IMR-90 (cell line): ENCODE results near the gene TMEM245.

Experiments used
- CEBPB ChIP-seq: IDR thresholded peaks from 2 replicates; pipeline ENCODE4 v1.6.1; 2012; ENCODE audit warnings: low read depth, low read length, improper control_type of control experiment
- POLR2A ChIP-seq: IDR thresholded peaks from 2 replicates; pipeline ENCODE4 v1.6.1; 2012; ENCODE audit warnings: mild to moderate bottlenecking, low read depth, low read length
- RAD21 ChIP-seq: IDR thresholded peaks from 2 replicates; pipeline ENCODE4 v1.6.1; 2012; ENCODE audit warnings: low read length, improper control_type of control experiment
- RCOR1 ChIP-seq: IDR thresholded peaks from 2 replicates; pipeline ENCODE4 v1.6.1; 2012; ENCODE audit warnings: mild to moderate bottlenecking, low read length, improper control_type of control experiment; ENCODE audit not compliant: insufficient replicate concordance
- RFX5 ChIP-seq: IDR thresholded peaks from 2 replicates; pipeline ENCODE4 v1.8.0; 2012; ENCODE audit warnings: low read depth, mild to moderate bottlenecking, low read length, moderate library complexity
- SMC3 ChIP-seq: fragments of 150-350 bp; IDR thresholded peaks from 2 replicates; pipeline ENCODE4 v1.6.1; 2016; ENCODE audit warnings: low read depth, mild to moderate bottlenecking, antibody characterized with exemption, low read length, moderate library complexity
- TF ChIP-seq, protein P1 (sequence below): conservative IDR thresholded peaks from 2 replicates; pipeline ENCODE4 v1.5.1; 2012; ENCODE audit warnings: mild to moderate bottlenecking, low read depth, low read length, improper control_type of control experiment
- TF ChIP-seq, protein P2 (sequence below): fragments of 150-350 bp; IDR thresholded peaks from 2 replicates; pipeline ENCODE4 v1.6.1; 2017; ENCODE audit warnings: mild to moderate bottlenecking, antibody characterized with exemption, low read length, low read depth

DNA sequence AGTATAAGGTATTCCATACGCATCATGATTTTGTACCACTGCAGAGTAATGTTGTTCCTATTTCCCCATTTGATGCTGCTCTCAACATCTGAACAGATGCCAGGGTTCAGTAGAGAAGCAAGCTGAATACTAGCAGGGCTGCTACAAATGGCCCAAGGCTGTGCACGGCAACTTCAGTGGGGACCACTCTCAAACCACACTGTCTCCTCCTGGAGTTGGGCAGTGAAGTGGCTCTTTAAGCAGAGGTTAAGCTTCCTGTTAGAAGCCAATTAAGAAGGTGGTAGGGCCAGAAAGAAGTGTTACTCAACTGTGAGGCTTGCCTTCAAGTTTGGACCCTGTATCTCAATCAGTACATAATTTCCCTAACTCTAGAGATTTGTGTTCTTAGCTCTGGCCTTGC lies 32.0 kb downstream of the TMEM245 start:
- TF ChIP-seq, protein P1, sequence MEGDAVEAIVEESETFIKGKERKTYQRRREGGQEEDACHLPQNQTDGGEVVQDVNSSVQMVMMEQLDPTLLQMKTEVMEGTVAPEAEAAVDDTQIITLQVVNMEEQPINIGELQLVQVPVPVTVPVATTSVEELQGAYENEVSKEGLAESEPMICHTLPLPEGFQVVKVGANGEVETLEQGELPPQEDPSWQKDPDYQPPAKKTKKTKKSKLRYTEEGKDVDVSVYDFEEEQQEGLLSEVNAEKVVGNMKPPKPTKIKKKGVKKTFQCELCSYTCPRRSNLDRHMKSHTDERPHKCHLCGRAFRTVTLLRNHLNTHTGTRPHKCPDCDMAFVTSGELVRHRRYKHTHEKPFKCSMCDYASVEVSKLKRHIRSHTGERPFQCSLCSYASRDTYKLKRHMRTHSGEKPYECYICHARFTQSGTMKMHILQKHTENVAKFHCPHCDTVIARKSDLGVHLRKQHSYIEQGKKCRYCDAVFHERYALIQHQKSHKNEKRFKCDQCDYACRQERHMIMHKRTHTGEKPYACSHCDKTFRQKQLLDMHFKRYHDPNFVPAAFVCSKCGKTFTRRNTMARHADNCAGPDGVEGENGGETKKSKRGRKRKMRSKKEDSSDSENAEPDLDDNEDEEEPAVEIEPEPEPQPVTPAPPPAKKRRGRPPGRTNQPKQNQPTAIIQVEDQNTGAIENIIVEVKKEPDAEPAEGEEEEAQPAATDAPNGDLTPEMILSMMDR, result no peak
- TF ChIP-seq POLR2A, result no peak
- TF ChIP-seq, protein P2, sequence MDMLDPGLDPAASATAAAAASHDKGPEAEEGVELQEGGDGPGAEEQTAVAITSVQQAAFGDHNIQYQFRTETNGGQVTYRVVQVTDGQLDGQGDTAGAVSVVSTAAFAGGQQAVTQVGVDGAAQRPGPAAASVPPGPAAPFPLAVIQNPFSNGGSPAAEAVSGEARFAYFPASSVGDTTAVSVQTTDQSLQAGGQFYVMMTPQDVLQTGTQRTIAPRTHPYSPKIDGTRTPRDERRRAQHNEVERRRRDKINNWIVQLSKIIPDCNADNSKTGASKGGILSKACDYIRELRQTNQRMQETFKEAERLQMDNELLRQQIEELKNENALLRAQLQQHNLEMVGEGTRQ, result no peak
- no peak for TF ChIP-seq RFX5
- no peak for TF ChIP-seq CEBPB
- TF ChIP-seq RCOR1, result no peak
- TF ChIP-seq RAD21, result no peak
- TF ChIP-seq SMC3, result no peak
